Cardiac fibroblast (primary cell): ENCODE measurements around the gene SLC25A17.
A peak's percentile ranks its signal among the peaks of the same experiment; 100 is the strongest.
"Not testable (repeated sequence)": the region's sequence is repeated elsewhere in the genome, so short reads cannot be mapped to it uniquely, and the experiment has no call there.

Source experiments
- DNase-seq, 2 donors: peaks; one replicate each; pipeline versions ENCODE4 v3.0.0 to v3.0.0-alpha.2; 2010; ENCODE audit warnings: low read depth in 2 of 2
- H3K4me3 ChIP-seq, 2 donors: replicated peaks in 1 of 2; 1 replicate in 1 of 2; 2 replicates in 1 of 2; pipeline ENCODE4 v1.5.1; 2011; ENCODE audit warnings: low read depth in 2 of 2, low read length in 2 of 2, mild to moderate bottlenecking in 2 of 2, moderate library complexity in 1 of 2
- TF ChIP-seq, protein P1 (sequence below): IDR thresholded peaks from one replicate; pipeline ENCODE4 v1.5.1; 2011; ENCODE audit warnings: low read depth, mild to moderate bottlenecking, low read length, inconsistent platforms

Gene SLC25A17

GRCh38 chr22:40856513-40857308 lies 37.6 kb upstream of the SLC25A17 start, which contains the start of the genes ST13 and XPNPEP3:
Gene ST13, minus strand, starts transcription at chr22:40856639. Its CDS starts 99 bp downstream, at chr22:40856540.
Gene XPNPEP3, plus strand, starts transcription at chr22:40857148. Its CDS starts 34 bp downstream, at chr22:40857182.
- TF ChIP-seq, protein P1, sequence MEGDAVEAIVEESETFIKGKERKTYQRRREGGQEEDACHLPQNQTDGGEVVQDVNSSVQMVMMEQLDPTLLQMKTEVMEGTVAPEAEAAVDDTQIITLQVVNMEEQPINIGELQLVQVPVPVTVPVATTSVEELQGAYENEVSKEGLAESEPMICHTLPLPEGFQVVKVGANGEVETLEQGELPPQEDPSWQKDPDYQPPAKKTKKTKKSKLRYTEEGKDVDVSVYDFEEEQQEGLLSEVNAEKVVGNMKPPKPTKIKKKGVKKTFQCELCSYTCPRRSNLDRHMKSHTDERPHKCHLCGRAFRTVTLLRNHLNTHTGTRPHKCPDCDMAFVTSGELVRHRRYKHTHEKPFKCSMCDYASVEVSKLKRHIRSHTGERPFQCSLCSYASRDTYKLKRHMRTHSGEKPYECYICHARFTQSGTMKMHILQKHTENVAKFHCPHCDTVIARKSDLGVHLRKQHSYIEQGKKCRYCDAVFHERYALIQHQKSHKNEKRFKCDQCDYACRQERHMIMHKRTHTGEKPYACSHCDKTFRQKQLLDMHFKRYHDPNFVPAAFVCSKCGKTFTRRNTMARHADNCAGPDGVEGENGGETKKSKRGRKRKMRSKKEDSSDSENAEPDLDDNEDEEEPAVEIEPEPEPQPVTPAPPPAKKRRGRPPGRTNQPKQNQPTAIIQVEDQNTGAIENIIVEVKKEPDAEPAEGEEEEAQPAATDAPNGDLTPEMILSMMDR: no peak
- H3K4me3 ChIP-seq: peak within 1 kb of the TSS; percentile 96 to 97
- DNase-seq: peak; percentile 97 to 98

GRCh38 chr22:40855979-40856512 lies 36.9 kb upstream of the SLC25A17 start:
- peak; percentile 33 to 46 for DNase-seq
- H3K4me3 ChIP-seq: peak overlapping the region; percentile 96 to 97
- TF ChIP-seq, protein P1: no peak

GRCh38 chr22:40855071-40855978 lies 36.2 kb upstream of the SLC25A17 start:
- DNase-seq: peak; percentile 49 to 58

DNA sequence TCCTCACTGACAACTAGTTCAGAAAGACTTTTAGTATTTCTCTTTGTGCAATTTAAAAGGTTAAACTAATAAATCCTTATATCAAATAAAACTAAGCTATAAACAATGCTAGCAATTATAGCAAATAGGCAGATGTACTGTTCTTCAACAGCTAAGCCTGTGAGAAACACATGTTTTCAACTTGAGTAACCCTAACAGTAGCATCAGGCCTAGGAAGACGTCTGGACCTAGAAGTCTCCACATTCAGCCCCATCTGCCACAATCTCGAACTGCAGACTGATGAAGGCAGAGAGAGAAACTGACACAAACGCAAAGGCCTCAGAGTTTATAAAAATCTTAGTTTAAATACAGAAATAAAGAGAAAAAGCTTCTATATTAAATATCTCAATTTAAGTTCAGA lies 34.8 kb upstream of the SLC25A17 start:
- TF ChIP-seq, protein P1: no peak
- H3K4me3 ChIP-seq: no peak overlapping the region
- DNase-seq: no peak

More at GRCh38 chr22:40855071-40855978, 36.2 kb upstream of the SLC25A17 start:
- H3K4me3 ChIP-seq: peak overlapping the region; percentile 96 to 97
- TF ChIP-seq, protein P1: no peak

DNA sequence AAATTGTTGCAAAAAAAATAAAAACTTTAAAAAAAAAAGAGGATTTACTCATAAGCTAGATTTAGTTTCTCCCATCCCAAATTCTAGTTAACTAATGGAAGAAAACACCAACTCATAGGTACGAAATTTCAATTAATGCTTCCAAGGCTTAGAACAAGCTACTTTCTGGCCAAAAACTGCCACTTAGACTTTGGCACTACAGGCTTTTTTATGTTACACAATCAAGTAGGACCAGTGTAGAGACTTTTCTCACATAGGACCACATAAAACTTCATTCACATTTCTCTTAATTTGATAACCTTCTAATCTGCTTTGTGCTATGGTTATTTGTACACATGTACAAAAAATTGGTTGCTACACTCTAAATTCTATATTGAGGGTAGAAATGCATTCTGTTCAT lies 34.2 kb upstream of the SLC25A17 start:
- TF ChIP-seq, protein P1: no peak
- DNase-seq: peak in 1 of 2 donors; percentile 3
- no peak overlapping the region for H3K4me3 ChIP-seq

- H3K4me3 ChIP-seq, DNase-seq: not testable (repeated sequence)
These were observed 26.7 kb upstream of the SLC25A17 start for GRCh38 chr22:40845816-40846215.
